Measurements from ENCODE around the gene BMPER. TPM values are rescaled to one million over a fixed set of nuclear protein-coding genes. Genes with fewer than 3 reads are reported as not detected.

Gene BMPER
- total and polyA plus RNA-seq, 10 of the 15 experiments (the other 5 are each of a cell fraction or from before 2014, with no cell fraction given): 0.02 to 0.08 TPM; not detected in 8

DNA sequence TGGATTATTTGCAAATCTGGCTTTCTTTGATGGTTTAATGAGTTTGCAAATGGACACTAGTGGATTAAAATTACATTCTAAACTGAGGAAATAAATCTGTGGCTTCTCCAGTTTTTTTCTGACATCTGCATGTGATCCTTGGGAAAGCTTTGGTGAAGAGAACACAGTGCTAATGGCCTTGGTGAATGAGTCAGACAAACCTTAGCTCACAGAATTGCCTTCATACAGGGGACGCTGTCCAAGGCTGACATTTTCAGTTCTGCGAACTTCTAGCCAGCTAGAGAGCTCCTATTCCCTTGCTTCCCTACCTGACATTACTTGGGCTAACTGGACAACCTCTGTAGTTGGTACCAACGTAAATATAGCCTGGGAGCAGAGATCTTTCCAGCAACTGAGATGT is 21.2 kb downstream of the BMPER start:
- Histone ChIP-seq H2AFZ (ENCODE audit: control insufficient read depth, low read depth, low read length) (no peak overlapping the region), H3K4me2 (ENCODE audit: control insufficient read depth, insufficient read depth) (no peak overlapping the region), H3K9ac (ENCODE audit: control insufficient read depth, insufficient read depth, low read length) (no peak overlapping the region), H3K79me2 (ENCODE audit: control insufficient read depth, insufficient read depth, low read length) (no peaks in the 10 kb centered on the region), H3K27ac (ENCODE audit: control insufficient read depth, insufficient read depth) (no peak overlapping the region), H3K4me3 (no peak overlapping the region), H4K20me1 (ENCODE audit: control insufficient read depth, insufficient read depth) (no peaks in the 10 kb centered on the region), H3K4me1 (ENCODE audit: control insufficient read depth, insufficient read depth, low read length) (no peaks in the 10 kb centered on the region), H3K9me3 (replicated peaks; ENCODE audit: control insufficient read depth, insufficient read depth, low read length) (no peaks in the 10 kb centered on the region), H3K36me3 (ENCODE audit: control insufficient read depth in 2 of 2, insufficient read depth in 2 of 2, low read length in 1 of 2) (no peaks in the 10 kb centered on the region), H3K27me3 (replicated peaks in 1 of 2; ENCODE audit: control insufficient read depth in 2 of 2, insufficient read depth in 2 of 2, low read length in 1 of 2) (peaks cover 2 to 4% of the 10 kb centered on the region in 2 experiments; a peak in 2 of 4 replicates)
- CTCF ChIA-PET: no interaction called here
- no peak for FAIRE-seq
- in situ Hi-C loops (cut with MboI): no loop called here
- TF ChIP-seq IKZF1 (conservative IDR thresholded peaks at IDR 0.05) (no peak), LARP7 (IDR thresholded peaks at IDR 0.05) (no peak), POU2F2 (IDR thresholded peaks at IDR 0.05; ENCODE audit: borderline replicate concordance, low read depth, low read length) (no peak), CREB1 (IDR thresholded peaks at IDR 0.05; ENCODE audit: low read depth) (no peak), ZBED1 (IDR thresholded peaks at IDR 0.05; ENCODE audit: borderline replicate concordance) (no peak), RCOR1 (conservative IDR thresholded peaks at IDR 0.05; ENCODE audit: low read depth, low read length) (no peak), ZNF384 (IDR thresholded peaks at IDR 0.05; ENCODE audit: borderline replicate concordance, low read depth, low read length) (no peak), NFYA (IDR thresholded peaks at IDR 0.05; ENCODE audit: borderline replicate concordance, low read depth, low read length) (no peak), ETV6 (conservative IDR thresholded peaks at IDR 0.05 in 1 of 2, IDR thresholded peaks at IDR 0.05 in 1 of 2; ENCODE audit: borderline replicate concordance in 1 of 2, low read depth in 1 of 2) (no peak)
- TF ChIP-seq, protein P1, sequence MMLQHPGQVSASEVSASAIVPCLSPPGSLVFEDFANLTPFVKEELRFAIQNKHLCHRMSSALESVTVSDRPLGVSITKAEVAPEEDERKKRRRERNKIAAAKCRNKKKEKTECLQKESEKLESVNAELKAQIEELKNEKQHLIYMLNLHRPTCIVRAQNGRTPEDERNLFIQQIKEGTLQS (IDR thresholded peaks at IDR 0.05; ENCODE audit: borderline replicate concordance, extremely low read depth, low read depth, low read length): no peak
- TF ChIP-seq, protein P2, sequence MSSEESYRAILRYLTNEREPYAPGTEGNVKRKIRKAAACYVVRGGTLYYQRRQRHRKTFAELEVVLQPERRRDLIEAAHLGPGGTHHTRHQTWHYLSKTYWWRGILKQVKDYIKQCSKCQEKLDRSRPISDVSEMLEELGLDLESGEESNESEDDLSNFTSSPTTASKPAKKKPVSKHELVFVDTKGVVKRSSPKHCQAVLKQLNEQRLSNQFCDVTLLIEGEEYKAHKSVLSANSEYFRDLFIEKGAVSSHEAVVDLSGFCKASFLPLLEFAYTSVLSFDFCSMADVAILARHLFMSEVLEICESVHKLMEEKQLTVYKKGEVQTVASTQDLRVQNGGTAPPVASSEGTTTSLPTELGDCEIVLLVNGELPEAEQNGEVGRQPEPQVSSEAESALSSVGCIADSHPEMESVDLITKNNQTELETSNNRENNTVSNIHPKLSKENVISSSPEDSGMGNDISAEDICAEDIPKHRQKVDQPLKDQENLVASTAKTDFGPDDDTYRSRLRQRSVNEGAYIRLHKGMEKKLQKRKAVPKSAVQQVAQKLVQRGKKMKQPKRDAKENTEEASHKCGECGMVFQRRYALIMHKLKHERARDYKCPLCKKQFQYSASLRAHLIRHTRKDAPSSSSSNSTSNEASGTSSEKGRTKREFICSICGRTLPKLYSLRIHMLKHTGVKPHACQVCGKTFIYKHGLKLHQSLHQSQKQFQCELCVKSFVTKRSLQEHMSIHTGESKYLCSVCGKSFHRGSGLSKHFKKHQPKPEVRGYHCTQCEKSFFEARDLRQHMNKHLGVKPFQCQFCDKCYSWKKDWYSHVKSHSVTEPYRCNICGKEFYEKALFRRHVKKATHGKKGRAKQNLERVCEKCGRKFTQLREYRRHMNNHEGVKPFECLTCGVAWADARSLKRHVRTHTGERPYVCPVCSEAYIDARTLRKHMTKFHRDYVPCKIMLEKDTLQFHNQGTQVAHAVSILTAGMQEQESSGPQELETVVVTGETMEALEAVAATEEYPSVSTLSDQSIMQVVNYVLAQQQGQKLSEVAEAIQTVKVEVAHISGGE (CRISPR knock-in tag; IDR thresholded peaks at IDR 0.05): no peak
- TF ChIP-seq, protein P3, sequence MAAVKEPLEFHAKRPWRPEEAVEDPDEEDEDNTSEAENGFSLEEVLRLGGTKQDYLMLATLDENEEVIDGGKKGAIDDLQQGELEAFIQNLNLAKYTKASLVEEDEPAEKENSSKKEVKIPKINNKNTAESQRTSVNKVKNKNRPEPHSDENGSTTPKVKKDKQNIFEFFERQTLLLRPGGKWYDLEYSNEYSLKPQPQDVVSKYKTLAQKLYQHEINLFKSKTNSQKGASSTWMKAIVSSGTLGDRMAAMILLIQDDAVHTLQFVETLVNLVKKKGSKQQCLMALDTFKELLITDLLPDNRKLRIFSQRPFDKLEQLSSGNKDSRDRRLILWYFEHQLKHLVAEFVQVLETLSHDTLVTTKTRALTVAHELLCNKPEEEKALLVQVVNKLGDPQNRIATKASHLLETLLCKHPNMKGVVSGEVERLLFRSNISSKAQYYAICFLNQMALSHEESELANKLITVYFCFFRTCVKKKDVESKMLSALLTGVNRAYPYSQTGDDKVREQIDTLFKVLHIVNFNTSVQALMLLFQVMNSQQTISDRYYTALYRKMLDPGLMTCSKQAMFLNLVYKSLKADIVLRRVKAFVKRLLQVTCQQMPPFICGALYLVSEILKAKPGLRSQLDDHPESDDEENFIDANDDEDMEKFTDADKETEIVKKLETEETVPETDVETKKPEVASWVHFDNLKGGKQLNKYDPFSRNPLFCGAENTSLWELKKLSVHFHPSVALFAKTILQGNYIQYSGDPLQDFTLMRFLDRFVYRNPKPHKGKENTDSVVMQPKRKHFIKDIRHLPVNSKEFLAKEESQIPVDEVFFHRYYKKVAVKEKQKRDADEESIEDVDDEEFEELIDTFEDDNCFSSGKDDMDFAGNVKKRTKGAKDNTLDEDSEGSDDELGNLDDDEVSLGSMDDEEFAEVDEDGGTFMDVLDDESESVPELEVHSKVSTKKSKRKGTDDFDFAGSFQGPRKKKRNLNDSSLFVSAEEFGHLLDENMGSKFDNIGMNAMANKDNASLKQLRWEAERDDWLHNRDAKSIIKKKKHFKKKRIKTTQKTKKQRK (IDR thresholded peaks at IDR 0.05; ENCODE audit: low read depth, low read length): no peak
- TF ChIP-seq, protein P4, sequence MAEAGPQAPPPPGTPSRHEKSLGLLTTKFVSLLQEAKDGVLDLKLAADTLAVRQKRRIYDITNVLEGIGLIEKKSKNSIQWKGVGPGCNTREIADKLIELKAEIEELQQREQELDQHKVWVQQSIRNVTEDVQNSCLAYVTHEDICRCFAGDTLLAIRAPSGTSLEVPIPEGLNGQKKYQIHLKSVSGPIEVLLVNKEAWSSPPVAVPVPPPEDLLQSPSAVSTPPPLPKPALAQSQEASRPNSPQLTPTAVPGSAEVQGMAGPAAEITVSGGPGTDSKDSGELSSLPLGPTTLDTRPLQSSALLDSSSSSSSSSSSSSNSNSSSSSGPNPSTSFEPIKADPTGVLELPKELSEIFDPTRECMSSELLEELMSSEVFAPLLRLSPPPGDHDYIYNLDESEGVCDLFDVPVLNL (IDR thresholded peaks at IDR 0.05; ENCODE audit: low read depth, low read length): no peak
- RAD21 ChIA-PET (ENCODE audit: unreplicated experiment): no interaction called here
- SMC1A ChIA-PET (ENCODE audit: uncharacterized antibody, unreplicated experiment): no interaction called here
- DNase-seq (ENCODE audit: low read depth, low spot score): no peak
- ATAC-seq: no peak
- POLR2A ChIA-PET: no interaction called here
- 23% methylated on average over 3 of the region's 3 CpGs for WGBS (ENCODE audit: insufficient coverage, insufficient replicate concordance, low lambda C conversion rate, missing lambda C conversion rate)
- intact Hi-C loops (cut with micrococcal nuclease; ENCODE audit: unreplicated experiment): no loop called here
- BruUV-seq (replicated peaks): no TSS peak
